NCI-H1417 (cell line): ENCODE measurements around the gene NOTUM.

ENCODE experiments used
- DNase-seq, 3 experiments: peaks; one replicate each; lab custom pipeline; 2025; lab: John Stamatoyannopoulos, UW

The NOTUM gene

GRCh38 chr17:81961087-81961511 is at the start of gene NOTUM:
Gene NOTUM, minus strand, starts transcription at chr17:81961187. Its CDS starts 278 bp downstream, at chr17:81960909.
- peak in 2 of 3 experiments; percentile 62 to 76 for DNase-seq

GRCh38 chr17:82009413-82009812 is 48.4 kb upstream of the NOTUM start:
- DNase-seq = no peak

GRCh38 chr17:82008941-82009405 is 48.0 kb upstream of the NOTUM start:
- no peak for DNase-seq

- no peak for DNase-seq
Observed at GRCh38 chr17:82008258-82008940, 47.4 kb upstream of the NOTUM start.

- DNase-seq = no peak
Observed at GRCh38 chr17:82007495-82008257, 46.7 kb upstream of the NOTUM start.

GRCh38 chr17:82007228-82007494 is 46.2 kb upstream of the NOTUM start:
- no peak for DNase-seq

- no peak for DNase-seq
Observed at GRCh38 chr17:82006468-82007227, 45.7 kb upstream of the NOTUM start.

GRCh38 chr17:82005701-82006348 is 44.8 kb upstream of the NOTUM start:
- no peak for DNase-seq

GRCh38 chr17:82004517-82005455 is 43.8 kb upstream of the NOTUM start:
- DNase-seq = no peak

- DNase-seq = no peak
Observed at GRCh38 chr17:82003411-82004381, 42.7 kb upstream of the NOTUM start.

GRCh38 chr17:82001571-82002056 is 40.6 kb upstream of the NOTUM start:
- no peak for DNase-seq

GRCh38 chr17:82000803-82001570 is 40.0 kb upstream of the NOTUM start:
- peak in 1 of 3 experiments; percentile 3 for DNase-seq

- no peak for DNase-seq
Observed at GRCh38 chr17:81999976-82000802, 39.2 kb upstream of the NOTUM start.

- no peak for DNase-seq
Observed at GRCh38 chr17:81999587-81999975, 38.6 kb upstream of the NOTUM start.

GRCh38 chr17:81998691-81999438 is 37.9 kb upstream of the NOTUM start:
- DNase-seq = no peak

- DNase-seq = no peak
Observed at GRCh38 chr17:81998212-81998611, 37.2 kb upstream of the NOTUM start.

- DNase-seq = no peak
Observed at GRCh38 chr17:81996757-81997441, 35.9 kb upstream of the NOTUM start.
